Mesenchymal stem cell (in vitro differentiated cells and primary cell): ENCODE results near the gene PELI3.

Source experiments
- DNase-seq: peaks from one replicate; pipeline ENCODE4 v3.0.0-alpha.2; 2013
- H2AFZ ChIP-seq: one replicate; pipeline ENCODE4 v1.6.1; 2013; ENCODE audit warnings: low read depth, mild to moderate bottlenecking, control low read depth, inconsistent platforms, low read length, moderate library complexity
- H2AK5ac ChIP-seq: 2 replicates; pipeline ENCODE4 v1.6.1; 2013; ENCODE audit warnings: low read length, moderate library complexity, mild to moderate bottlenecking, inconsistent platforms; ENCODE audit not compliant: severe bottlenecking
- H2BK120ac ChIP-seq: one replicate; pipeline ENCODE4 v1.6.1; 2013; ENCODE audit warnings: low read depth, mild to moderate bottlenecking, inconsistent platforms, low read length, moderate library complexity
- H2BK12ac ChIP-seq, 2 experiments: one replicate each; pipeline ENCODE4 v1.6.1; 2013; ENCODE audit warnings: inconsistent platforms in 2 of 2, low read length in 2 of 2, mild to moderate bottlenecking in 2 of 2, moderate library complexity in 2 of 2, control low read depth in 1 of 2
- H2BK15ac ChIP-seq: one replicate; pipeline ENCODE4 v1.6.1; 2013; ENCODE audit warnings: mild to moderate bottlenecking, low read depth, inconsistent platforms; ENCODE audit not compliant: poor library complexity, severe bottlenecking
- H2BK5ac ChIP-seq: 2 replicates; pipeline ENCODE4 v1.6.1; 2013; ENCODE audit warnings: low read depth, mild to moderate bottlenecking, low read length, control low read depth, inconsistent platforms; ENCODE audit not compliant: poor library complexity, severe bottlenecking
- H3K14ac ChIP-seq, 2 experiments: one replicate each; pipeline ENCODE4 v1.6.1; 2013; ENCODE audit warnings: inconsistent platforms in 2 of 2, low read length in 2 of 2, control low read depth in 1 of 2, mild to moderate bottlenecking in 1 of 2, moderate library complexity in 1 of 2
- H3K18ac ChIP-seq, 2 experiments: one replicate each; pipeline ENCODE4 v1.6.1; 2013; ENCODE audit warnings: inconsistent platforms in 2 of 2, low read length in 2 of 2, control low read depth in 1 of 2, low read depth in 1 of 2, mild to moderate bottlenecking in 1 of 2
- H3K23ac ChIP-seq, 2 experiments: one replicate each; pipeline ENCODE4 v1.6.1; 2013; ENCODE audit warnings: inconsistent platforms in 2 of 2, low read length in 2 of 2, mild to moderate bottlenecking in 2 of 2, moderate library complexity in 2 of 2, control low read depth in 1 of 2
- H3K27ac ChIP-seq: 2 replicates; pipeline ENCODE4 v1.5.1; 2013; ENCODE audit warnings: mild to moderate bottlenecking, moderate library complexity, low read length, control low read depth, inconsistent platforms; ENCODE audit not compliant: poor library complexity, severe bottlenecking
- H3K27me3 ChIP-seq, 2 experiments: 2 replicates each; pipeline versions ENCODE4 v1.6.1 to v1.7.0; 2013; ENCODE audit warnings: low read length in 2 of 2, mild to moderate bottlenecking in 2 of 2, moderate library complexity in 2 of 2, control low read depth in 1 of 2, inconsistent platforms in 1 of 2; ENCODE audit not compliant: control insufficient read depth in 1 of 2, insufficient read depth in 1 of 2
- H3K36me3 ChIP-seq, 2 experiments: 2 replicates each; pipeline versions ENCODE4 v1.6.1 to v1.7.0; 2013; ENCODE audit warnings: low read length in 2 of 2, control low read depth in 1 of 2, inconsistent platforms in 1 of 2, low read depth in 1 of 2, mild to moderate bottlenecking in 1 of 2; ENCODE audit not compliant: insufficient read depth in 2 of 2, control insufficient read depth in 1 of 2
- H3K4ac ChIP-seq, 2 experiments: one replicate each; pipeline ENCODE4 v1.6.1; 2013; ENCODE audit warnings: inconsistent platforms in 2 of 2, low read length in 2 of 2, mild to moderate bottlenecking in 2 of 2, moderate library complexity in 2 of 2, control low read depth in 1 of 2, low read depth in 1 of 2
- H3K4me1 ChIP-seq: 2 replicates; pipeline ENCODE4 v1.6.1; 2013; ENCODE audit warnings: low read depth, low read length, control low read depth; ENCODE audit not compliant: control insufficient read depth, insufficient read depth
- H3K4me2 ChIP-seq: 2 replicates; pipeline ENCODE4 v1.6.1; 2013; ENCODE audit warnings: low read length, mild to moderate bottlenecking, inconsistent platforms; ENCODE audit not compliant: poor library complexity, severe bottlenecking
- H3K4me3 ChIP-seq, 2 experiments: 2 replicates each; pipeline versions ENCODE4 v1.5.1 to v1.7.0; 2013; ENCODE audit warnings: low read length in 2 of 2, mild to moderate bottlenecking in 2 of 2, control low read depth in 1 of 2, low read depth in 1 of 2; ENCODE audit not compliant: insufficient read depth in 1 of 2
- H3K79me1 ChIP-seq: replicated peaks from 2 replicates; pipeline ENCODE4 v1.6.1; 2013; ENCODE audit warnings: mild to moderate bottlenecking, control low read depth, low read length, inconsistent platforms; ENCODE audit not compliant: poor library complexity, severe bottlenecking
- H3K9ac ChIP-seq: 2 replicates; pipeline ENCODE4 v1.7.0; 2013; ENCODE audit warnings: mild to moderate bottlenecking, low read length, moderate library complexity
- H3K9me3 ChIP-seq: 2 replicates; pipeline ENCODE4 v1.7.0; 2013; ENCODE audit warnings: mild to moderate bottlenecking, low read length; ENCODE audit not compliant: control insufficient read depth
- H4K8ac ChIP-seq: one replicate; pipeline ENCODE4 v1.6.1; 2013; ENCODE audit warnings: inconsistent platforms, mild to moderate bottlenecking, low read length, moderate library complexity
- H4K91ac ChIP-seq: one replicate; pipeline ENCODE4 v1.6.1; 2013; ENCODE audit warnings: mild to moderate bottlenecking, low read length, inconsistent platforms
- WGBS: methylation state at CpG from one replicate; pipeline ENCODE4 v1.1.7; 2013; ENCODE audit warnings: mixed read lengths; 5-methylcytosine and 5-hydroxymethylcytosine counted together

PELI3 gene

GRCh38 chr11:66473608-66474515, 7.2 kb downstream of the PELI3 start:
- Histone ChIP-seq H2AFZ (no peak overlapping the region), H4K8ac (no peak overlapping the region), H3K9ac (no peak overlapping the region), H3K4me3 (no peak overlapping the region), H2BK15ac (no peak overlapping the region), H3K4me2 (no peak overlapping the region), H3K18ac (no peak overlapping the region), H3K27me3 (no peaks in the 10 kb centered on the region), H3K14ac (no peak overlapping the region), H3K9me3 (no peaks in the 10 kb centered on the region), H3K23ac (no peak overlapping the region), H2BK120ac (no peak overlapping the region), H3K4ac (no peak overlapping the region), H3K4me1 (peaks cover 8% of the 10 kb centered on the region), H3K27ac (no peak overlapping the region), H3K36me3 (peaks cover 50 to 55% of the 10 kb centered on the region in 2 experiments), H3K79me1 (peaks cover 14% of the 10 kb centered on the region), H2BK5ac (no peak overlapping the region), H2AK5ac (no peak overlapping the region), H2BK12ac (no peak overlapping the region), H4K91ac (no peak overlapping the region)
- 96% methylated on average over 20 of the region's 20 CpGs for WGBS
- DNase-seq: no peak

GRCh38 chr11:66475349-66476172, 8.9 kb downstream of the PELI3 start:
- H4K8ac ChIP-seq: no peak overlapping the region
- no peak overlapping the region for H2BK5ac ChIP-seq
- no peak overlapping the region for H2AK5ac ChIP-seq
- H3K18ac ChIP-seq: no peak overlapping the region
- no peak overlapping the region for H3K23ac ChIP-seq
- DNase-seq: no peak
- no peak overlapping the region for H3K14ac ChIP-seq
- 96% methylated on average over 44 of the region's 44 CpGs for WGBS
- H2BK120ac ChIP-seq: no peak overlapping the region
- H3K4me2 ChIP-seq: no peak overlapping the region
- no peaks in the 10 kb centered on the region for H3K27me3 ChIP-seq
- H3K36me3 ChIP-seq: peaks cover 49 to 50% of the 10 kb centered on the region in 2 experiments
- no peak overlapping the region for H3K27ac ChIP-seq
- H2AFZ ChIP-seq: no peak overlapping the region
- H2BK15ac ChIP-seq: no peak overlapping the region
- no peak overlapping the region for H3K9ac ChIP-seq
- H2BK12ac ChIP-seq: no peak overlapping the region
- H3K4me3 ChIP-seq: no peak overlapping the region
- no peaks in the 10 kb centered on the region for H3K9me3 ChIP-seq
- H4K91ac ChIP-seq: no peak overlapping the region
- H3K4ac ChIP-seq: no peak overlapping the region
- peaks cover 14% of the 10 kb centered on the region for H3K79me1 ChIP-seq
- peaks cover 8% of the 10 kb centered on the region for H3K4me1 ChIP-seq

GRCh38 chr11:66476173-66476840, 9.6 kb downstream of the PELI3 start:
- H2BK15ac ChIP-seq: no peak overlapping the region
- no peak overlapping the region for H2AFZ ChIP-seq
- 96% methylated on average over 10 of the region's 10 CpGs for WGBS

More at GRCh38 chr11:66476173-66476840, 9.6 kb downstream of the PELI3 start:
- peaks cover 12% of the 10 kb centered on the region for H3K4me1 ChIP-seq
- no peak overlapping the region for H2BK5ac ChIP-seq
- no peak overlapping the region for H3K4me2 ChIP-seq
- H4K8ac ChIP-seq: no peak overlapping the region
- H3K4ac ChIP-seq: no peak overlapping the region
- H3K27me3 ChIP-seq: no peaks in the 10 kb centered on the region
- no peak overlapping the region for H2AK5ac ChIP-seq
- no peak overlapping the region for H3K9ac ChIP-seq
- H3K27ac ChIP-seq: no peak overlapping the region
- no peak overlapping the region for H3K18ac ChIP-seq
- H3K23ac ChIP-seq: no peak overlapping the region
- H3K4me3 ChIP-seq: no peak overlapping the region
- H4K91ac ChIP-seq: no peak overlapping the region
- no peak for DNase-seq
- H2BK120ac ChIP-seq: no peak overlapping the region
- no peaks in the 10 kb centered on the region for H3K9me3 ChIP-seq
- peaks cover 42 to 47% of the 10 kb centered on the region in 2 experiments for H3K36me3 ChIP-seq
- no peak overlapping the region for H3K14ac ChIP-seq
- H3K79me1 ChIP-seq: peaks cover 20% of the 10 kb centered on the region
- no peak overlapping the region for H2BK12ac ChIP-seq
